K562 (cell line): ENCODE results near the gene ADPRH. TPM values are rescaled to one million over a fixed set of nuclear protein-coding genes. Genes with fewer than 3 reads are reported as not detected.

Experiments used
- CEBPZ ChIP-seq: fragments of 150-350 bp; IDR thresholded peaks from 2 replicates; pipeline ENCODE4 v1.6.1; 2014; ENCODE audit warnings: low read depth, mild to moderate bottlenecking, low read length, borderline replicate concordance
- CTCFL ChIP-seq: IDR thresholded peaks from 2 replicates; pipeline ENCODE4 v1.6.1; 2011; ENCODE audit warnings: borderline replicate concordance, low read depth, mild to moderate bottlenecking, moderate library complexity, low read length; ENCODE audit not compliant: insufficient read depth, poor library complexity, severe bottlenecking
- DIDO1 ChIP-seq: fragments of 450-650 bp; IDR thresholded peaks from 2 replicates; pipeline ENCODE4 v1.6.1; 2016; ENCODE audit warnings: low read depth, missing biosample characterization, missing genetic modification characterization
- HBP1 ChIP-seq: fragments of 450-650 bp; formaldehyde crosslinking; IDR thresholded peaks from 2 replicates; pipeline ENCODE4 v1.4.0; 2022; ENCODE audit warnings: missing genetic modification characterization
- KDM2B ChIP-seq: fragments of 250-450 bp; sonication (Bioruptor Pico); IDR thresholded peaks from 2 replicates; pipeline ENCODE4 v1.8.0; 2021; ENCODE audit warnings: mild to moderate bottlenecking, moderate library complexity
- POLR2A ChIP-seq: fragments of 450-650 bp; conservative IDR thresholded peaks from 2 replicates; pipeline ENCODE4 v1.6.1; 2016
- POLR2G ChIP-seq: fragments of 200-400 bp; formaldehyde crosslinking; IDR thresholded peaks from 2 replicates; pipeline ENCODE4 v1.6.1; 2017; ENCODE audit warnings: low read depth, mild to moderate bottlenecking, antibody characterized with exemption, low read length, moderate library complexity
- USF2 ChIP-seq: sonication (generic); formaldehyde crosslinking; IDR thresholded peaks from 2 replicates; pipeline ENCODE4 v1.5.0; 2020; ENCODE audit warnings: missing genetic modification reagents
- ZBTB26 ChIP-seq: fragments of 450-650 bp; formaldehyde crosslinking; IDR thresholded peaks from 2 replicates; pipeline ENCODE4 v1.4.0; 2022; ENCODE audit warnings: missing genetic modification characterization
- ZNF143 ChIP-seq: sonication (generic); formaldehyde crosslinking; IDR thresholded peaks from 2 replicates; pipeline ENCODE4 v1.9.0; 2022; ENCODE audit warnings: mild to moderate bottlenecking, missing genetic modification reagents
- ZNF3 ChIP-seq: fragments of 250-450 bp; sonication (Bioruptor Pico); IDR thresholded peaks from 2 replicates; pipeline ENCODE4 v1.5.0; 2021; ENCODE audit warnings: mild to moderate bottlenecking, moderate library complexity
- ZNF431 ChIP-seq: sonication (generic); formaldehyde crosslinking; IDR thresholded peaks from 2 replicates; pipeline ENCODE4 v1.8.0; 2022; ENCODE audit warnings: mild to moderate bottlenecking, missing genetic modification reagents
- ZNF436 ChIP-seq: fragments of 250-450, 450-650 bp; sonication (Bioruptor Pico); formaldehyde crosslinking; IDR thresholded peaks from 2 replicates; pipeline ENCODE4 v1.7.0; 2020; ENCODE audit warnings: mild to moderate bottlenecking
- ZNF639 ChIP-seq, 2 experiments: fragments of 200-800 bp in 1 of 2; sonication (Bioruptor generic) in 1 of 2; sonication (generic) in 1 of 2; formaldehyde crosslinking in 1 of 2; IDR thresholded peaks in 1 of 2; conservative IDR thresholded peaks in 1 of 2; 2 replicates each; pipeline versions ENCODE4 v1.5.0 to v1.6.1; 2016 to 2020; ENCODE audit warnings: missing compliant biosample characterization in 1 of 2, missing genetic modification characterization in 1 of 2, missing genetic modification reagents in 1 of 2
- polyA plus RNA-seq, 8 experiments: library from polyadenylated mRNA; depleted of rRNA in 4 of 8; stranded (reverse) in 5 of 8; unstranded in 3 of 8; fragments of >200 nt; fragmentation: Nextera tagmentation in 2 of 8; fragmentation: Illumina TruSeq in 1 of 8; extraction: Ambion mirVana in 2 of 8; extraction: Trizol in 1 of 8; gene quantifications; 2 replicates each; pipeline versions ENCODE4 v1.2.1 to v1.2.3, GENCODE V29; 2011 to 2014; ENCODE audit warnings: inconsistent platforms in 1 of 8, missing spikeins in 1 of 8
- total RNA-seq, 7 experiments: library from RNA; depleted of rRNA in 6 of 7; stranded (reverse); fragments of >200 nt in 6 of 7; fragmentation: Illumina TruSeq in 2 of 7; extraction: Trizol in 2 of 7; gene quantifications; 2 replicates each; pipeline versions ENCODE4 v1.2.1 to v1.2.3, GENCODE V29; 2011 to 2021; ENCODE audit warnings: low replicate concordance in 1 of 7

The ADPRH gene
- total and polyA plus RNA-seq, 9 of the 15 experiments (the other 6 are each of a cell fraction or from before 2014, with no cell fraction given), result 0.01 to 1.4 (median 0.65) TPM

GRCh38 chr3:119579366-119580066 lies at the start of gene ADPRH (continued):
- no peak for TF ChIP-seq KDM2B (CRISPR knock-in tag)
- no peak for TF ChIP-seq CTCFL
- peak; percentile 46 for TF ChIP-seq POLR2A
- no peak for TF ChIP-seq USF2 (CRISPR knock-in tag)
- TF ChIP-seq CEBPZ, result no peak
- TF ChIP-seq ZNF143 (CRISPR knock-in tag), result no peak
- TF ChIP-seq ZNF3 (CRISPR knock-in tag), result no peak
- TF ChIP-seq POLR2G, result peak; percentile 86
- TF ChIP-seq ZNF639 (CRISPR knock-in tag; conservative IDR thresholded peaks at IDR 0.05 in 1 of 2, IDR thresholded peaks at IDR 0.05 in 1 of 2), result peak in 1 of 2 experiments; percentile 75; a peak in 1 of 4 replicates
- no peak for TF ChIP-seq HBP1
- no peak for TF ChIP-seq ZNF436 (CRISPR knock-in tag)
- no peak for TF ChIP-seq ZBTB26 (CRISPR knock-in tag)
- no peak for TF ChIP-seq ZNF431
- no peak for TF ChIP-seq DIDO1 (tag)
